Measurements from ENCODE around the gene PDE1A.

GRCh38 chr2:182173944-182174622 is 252.8 kb downstream of the PDE1A start:
- TF ChIP-seq EZH2phosphoT487 (IDR thresholded peaks at IDR 0.05; ENCODE audit: borderline replicate concordance) (no peak), CTCF (conservative IDR thresholded peaks at IDR 0.05; ENCODE audit: low read length) (no peak)

Measured in Loucy (cell line).